PFSK-1 (cell line): ENCODE measurements around the gene VEGFC.

ENCODE experiments used
- POLR2AphosphoS5 ChIP-seq: IDR thresholded peaks from 2 replicates; pipeline ENCODE4 v1.6.1; 2012; ENCODE audit warnings: low read depth, mild to moderate bottlenecking, control low read depth, low read length, moderate library complexity
- TAF1 ChIP-seq: IDR thresholded peaks from 2 replicates; pipeline ENCODE4 v1.6.1; 2012; ENCODE audit warnings: low read length, control low read depth, borderline replicate concordance; ENCODE audit not compliant: insufficient read depth
- TF ChIP-seq, protein P1 (sequence below), 2 experiments: IDR thresholded peaks; 2 replicates each; pipeline versions ENCODE4 v1.6.1 to v1.8.0; 2011 to 2012; ENCODE audit warnings: low read depth in 2 of 2, low read length in 2 of 2, control low read depth in 1 of 2, inconsistent platforms in 1 of 2, mild to moderate bottlenecking in 1 of 2, moderate library complexity in 1 of 2; ENCODE audit not compliant: insufficient read depth in 1 of 2

DNA sequence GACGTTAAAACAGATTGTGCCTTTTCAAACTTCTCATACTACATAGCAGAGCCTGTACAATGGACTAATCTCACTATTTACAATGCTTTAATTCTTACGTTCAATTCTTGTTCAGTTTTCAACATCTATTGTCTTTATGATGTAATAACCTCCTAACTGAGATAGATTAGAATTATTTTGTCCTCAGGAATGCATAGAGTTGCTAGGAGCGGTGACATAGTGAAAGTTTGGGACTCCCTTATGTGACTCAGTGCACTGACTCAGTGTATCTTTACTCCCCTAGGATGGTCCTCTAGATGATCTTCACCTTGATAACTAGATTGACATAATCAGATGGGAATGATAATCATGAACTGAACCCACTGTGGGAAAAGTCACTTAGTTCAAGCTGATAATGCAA, 151.5 kb downstream of the VEGFC start:
- no peak for TF ChIP-seq POLR2AphosphoS5
- TF ChIP-seq, protein P1, sequence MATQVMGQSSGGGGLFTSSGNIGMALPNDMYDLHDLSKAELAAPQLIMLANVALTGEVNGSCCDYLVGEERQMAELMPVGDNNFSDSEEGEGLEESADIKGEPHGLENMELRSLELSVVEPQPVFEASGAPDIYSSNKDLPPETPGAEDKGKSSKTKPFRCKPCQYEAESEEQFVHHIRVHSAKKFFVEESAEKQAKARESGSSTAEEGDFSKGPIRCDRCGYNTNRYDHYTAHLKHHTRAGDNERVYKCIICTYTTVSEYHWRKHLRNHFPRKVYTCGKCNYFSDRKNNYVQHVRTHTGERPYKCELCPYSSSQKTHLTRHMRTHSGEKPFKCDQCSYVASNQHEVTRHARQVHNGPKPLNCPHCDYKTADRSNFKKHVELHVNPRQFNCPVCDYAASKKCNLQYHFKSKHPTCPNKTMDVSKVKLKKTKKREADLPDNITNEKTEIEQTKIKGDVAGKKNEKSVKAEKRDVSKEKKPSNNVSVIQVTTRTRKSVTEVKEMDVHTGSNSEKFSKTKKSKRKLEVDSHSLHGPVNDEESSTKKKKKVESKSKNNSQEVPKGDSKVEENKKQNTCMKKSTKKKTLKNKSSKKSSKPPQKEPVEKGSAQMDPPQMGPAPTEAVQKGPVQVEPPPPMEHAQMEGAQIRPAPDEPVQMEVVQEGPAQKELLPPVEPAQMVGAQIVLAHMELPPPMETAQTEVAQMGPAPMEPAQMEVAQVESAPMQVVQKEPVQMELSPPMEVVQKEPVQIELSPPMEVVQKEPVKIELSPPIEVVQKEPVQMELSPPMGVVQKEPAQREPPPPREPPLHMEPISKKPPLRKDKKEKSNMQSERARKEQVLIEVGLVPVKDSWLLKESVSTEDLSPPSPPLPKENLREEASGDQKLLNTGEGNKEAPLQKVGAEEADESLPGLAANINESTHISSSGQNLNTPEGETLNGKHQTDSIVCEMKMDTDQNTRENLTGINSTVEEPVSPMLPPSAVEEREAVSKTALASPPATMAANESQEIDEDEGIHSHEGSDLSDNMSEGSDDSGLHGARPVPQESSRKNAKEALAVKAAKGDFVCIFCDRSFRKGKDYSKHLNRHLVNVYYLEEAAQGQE (IDR thresholded peaks at IDR 0.05; ENCODE audit: insufficient read depth in 1 of 2, low read depth in 2 of 2, low read length in 2 of 2), result no peak
- TF ChIP-seq TAF1, result no peak
